ENCODE data around the gene HMG20B.

- no peak for TF ChIP-seq ZC3H10 (CRISPR knock-in tag; IDR thresholded peaks at IDR 0.05)
- no peak for TF ChIP-seq SNAI2 (CRISPR knock-in tag; IDR thresholded peaks at IDR 0.05)
- no peak for TF ChIP-seq ARNTL (CRISPR knock-in tag; IDR thresholded peaks at IDR 0.05; ENCODE audit: borderline replicate concordance, low read depth)
- TF ChIP-seq RARB (CRISPR knock-in tag; IDR thresholded peaks at IDR 0.05) = no peak
- TF ChIP-seq OSR1 (CRISPR knock-in tag; IDR thresholded peaks at IDR 0.05) = no peak
- TF ChIP-seq, protein P1, sequence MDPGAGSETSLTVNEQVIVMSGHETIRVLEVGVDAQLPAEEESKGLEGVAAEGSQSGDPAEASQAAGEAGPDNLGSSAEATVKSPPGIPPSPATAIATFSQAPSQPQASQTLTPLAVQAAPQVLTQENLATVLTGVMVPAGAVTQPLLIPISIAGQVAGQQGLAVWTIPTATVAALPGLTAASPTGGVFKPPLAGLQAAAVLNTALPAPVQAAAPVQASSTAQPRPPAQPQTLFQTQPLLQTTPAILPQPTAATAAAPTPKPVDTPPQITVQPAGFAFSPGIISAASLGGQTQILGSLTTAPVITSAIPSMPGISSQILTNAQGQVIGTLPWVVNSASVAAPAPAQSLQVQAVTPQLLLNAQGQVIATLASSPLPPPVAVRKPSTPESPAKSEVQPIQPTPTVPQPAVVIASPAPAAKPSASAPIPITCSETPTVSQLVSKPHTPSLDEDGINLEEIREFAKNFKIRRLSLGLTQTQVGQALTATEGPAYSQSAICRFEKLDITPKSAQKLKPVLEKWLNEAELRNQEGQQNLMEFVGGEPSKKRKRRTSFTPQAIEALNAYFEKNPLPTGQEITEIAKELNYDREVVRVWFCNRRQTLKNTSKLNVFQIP (CRISPR knock-in tag; IDR thresholded peaks at IDR 0.05; ENCODE audit: borderline replicate concordance, low read depth) = no peak
- no peak for TF ChIP-seq GLIS3 (CRISPR knock-in tag; IDR thresholded peaks at IDR 0.05)
- TF ChIP-seq ZNF565 (CRISPR knock-in tag; conservative IDR thresholded peaks at IDR 0.05; ENCODE audit: low read depth) = no peak
- TF ChIP-seq TOX (CRISPR knock-in tag; IDR thresholded peaks at IDR 0.05; ENCODE audit: borderline replicate concordance) = no peak
- TF ChIP-seq, protein P2, sequence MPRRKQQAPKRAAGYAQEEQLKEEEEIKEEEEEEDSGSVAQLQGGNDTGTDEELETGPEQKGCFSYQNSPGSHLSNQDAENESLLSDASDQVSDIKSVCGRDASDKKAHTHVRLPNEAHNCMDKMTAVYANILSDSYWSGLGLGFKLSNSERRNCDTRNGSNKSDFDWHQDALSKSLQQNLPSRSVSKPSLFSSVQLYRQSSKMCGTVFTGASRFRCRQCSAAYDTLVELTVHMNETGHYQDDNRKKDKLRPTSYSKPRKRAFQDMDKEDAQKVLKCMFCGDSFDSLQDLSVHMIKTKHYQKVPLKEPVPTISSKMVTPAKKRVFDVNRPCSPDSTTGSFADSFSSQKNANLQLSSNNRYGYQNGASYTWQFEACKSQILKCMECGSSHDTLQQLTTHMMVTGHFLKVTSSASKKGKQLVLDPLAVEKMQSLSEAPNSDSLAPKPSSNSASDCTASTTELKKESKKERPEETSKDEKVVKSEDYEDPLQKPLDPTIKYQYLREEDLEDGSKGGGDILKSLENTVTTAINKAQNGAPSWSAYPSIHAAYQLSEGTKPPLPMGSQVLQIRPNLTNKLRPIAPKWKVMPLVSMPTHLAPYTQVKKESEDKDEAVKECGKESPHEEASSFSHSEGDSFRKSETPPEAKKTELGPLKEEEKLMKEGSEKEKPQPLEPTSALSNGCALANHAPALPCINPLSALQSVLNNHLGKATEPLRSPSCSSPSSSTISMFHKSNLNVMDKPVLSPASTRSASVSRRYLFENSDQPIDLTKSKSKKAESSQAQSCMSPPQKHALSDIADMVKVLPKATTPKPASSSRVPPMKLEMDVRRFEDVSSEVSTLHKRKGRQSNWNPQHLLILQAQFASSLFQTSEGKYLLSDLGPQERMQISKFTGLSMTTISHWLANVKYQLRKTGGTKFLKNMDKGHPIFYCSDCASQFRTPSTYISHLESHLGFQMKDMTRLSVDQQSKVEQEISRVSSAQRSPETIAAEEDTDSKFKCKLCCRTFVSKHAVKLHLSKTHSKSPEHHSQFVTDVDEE (CRISPR knock-in tag; IDR thresholded peaks at IDR 0.05) = no peak
- TF ChIP-seq CSDC2 (CRISPR knock-in tag; IDR thresholded peaks at IDR 0.05) = no peak
- TF ChIP-seq ZNF8 (CRISPR knock-in tag; IDR thresholded peaks at IDR 0.05) = no peak
- no peak for TF ChIP-seq CREB5 (CRISPR knock-in tag; IDR thresholded peaks at IDR 0.05; ENCODE audit: low read depth)
- no peak for TF ChIP-seq PPARA (CRISPR knock-in tag; IDR thresholded peaks at IDR 0.05; ENCODE audit: borderline replicate concordance)
Measured at GRCh38 chr19:3606174-3606689, 33.5 kb downstream of the HMG20B start.

All from SK-N-SH treated with all-trans-retinoic acid at 6 μM for 48 hours (cell line).